ENCODE data around the gene IL13RA1. TPM values are rescaled to one million over a fixed set of nuclear protein-coding genes. Genes with fewer than 3 reads are reported as not detected.

The IL13RA1 gene
- 74.2 TPM for total RNA-seq
- long read RNA-seq, full-length matches to known transcripts = 113 of 160 reads
- long read RNA-seq, partial matches to known transcripts = 9 of 160 reads
- long read RNA-seq, other reads (novel, unspliced or antisense) = 38 of 160 reads

- Histone ChIP-seq H3K27ac (peak within 1 kb of the TSS; percentile 89), H3K36me3 (no peaks in the 10 kb centered on the region), H3K9me3 (no peaks in the 10 kb centered on the region), H3K27me3 (no peaks in the 10 kb centered on the region), H3K4me3 (peak within 1 kb of the TSS; percentile 60), H3K4me1 (peaks cover 21% of the 10 kb centered on the region)
- no peak for TF ChIP-seq CTCF (IDR thresholded peaks at IDR 0.05)
- intact Hi-C loops (cut with DNase I) = no loop called here
- peak; percentile 95 for ATAC-seq
- peak; percentile 91 for DNase-seq
Measured at GRCh38 chrX:118726887-118727685, at the start of gene IL13RA1. Gene IL13RA1, plus strand, starts transcription at chrX:118727606. Its CDS starts 33 bp downstream, at chrX:118727639.

- Histone ChIP-seq H3K9me3 (no peaks in the 10 kb centered on the region), H3K36me3 (peaks cover 9% of the 10 kb centered on the region), H3K4me1 (no peaks in the 10 kb centered on the region), H3K27ac (no peak overlapping the region), H3K4me3 (no peak overlapping the region), H3K27me3 (no peaks in the 10 kb centered on the region)
- intact Hi-C loops (cut with DNase I) = no loop called here
- DNase-seq (no peak), ATAC-seq (no peak)
- no peak for TF ChIP-seq CTCF (IDR thresholded peaks at IDR 0.05)
Measured at GRCh38 chrX:118679290-118679689, 48.1 kb upstream of the IL13RA1 start.

GRCh38 chrX:118682258-118683014 is 45.0 kb upstream of the IL13RA1 start:
- no peaks in the 10 kb centered on the region for H3K27me3 ChIP-seq
- no peak overlapping the region for H3K4me3 ChIP-seq
- no peak for TF ChIP-seq CTCF (IDR thresholded peaks at IDR 0.05)
- no peaks in the 10 kb centered on the region for H3K9me3 ChIP-seq
- no peak overlapping the region for H3K27ac ChIP-seq
- intact Hi-C loops (cut with DNase I) = no loop called here
- H3K36me3 ChIP-seq = no peaks in the 10 kb centered on the region
- ATAC-seq (no peak), DNase-seq (no peak)
- H3K4me1 ChIP-seq = no peaks in the 10 kb centered on the region

- Histone ChIP-seq H3K27me3 (no peaks in the 10 kb centered on the region), H3K36me3 (no peaks in the 10 kb centered on the region), H3K9me3 (no peaks in the 10 kb centered on the region), H3K27ac (no peak overlapping the region), H3K4me3 (no peak overlapping the region), H3K4me1 (no peaks in the 10 kb centered on the region)
- no peak for TF ChIP-seq CTCF (IDR thresholded peaks at IDR 0.05)
- DNase-seq (no peak), ATAC-seq (no peak)
- intact Hi-C loops (cut with DNase I) = no loop called here
Measured at GRCh38 chrX:118685393-118685792, 42.0 kb upstream of the IL13RA1 start.

GRCh38 chrX:118688935-118689334 is 38.5 kb upstream of the IL13RA1 start:
- TF ChIP-seq CTCF (IDR thresholded peaks at IDR 0.05) = no peak
- intact Hi-C loops (cut with DNase I) = no loop called here
- no peaks in the 10 kb centered on the region for H3K27me3 ChIP-seq
- no peak for ATAC-seq
- H3K4me3 ChIP-seq = no peak overlapping the region
- no peaks in the 10 kb centered on the region for H3K36me3 ChIP-seq
- DNase-seq = no peak
- no peaks in the 10 kb centered on the region for H3K9me3 ChIP-seq
- H3K4me1 ChIP-seq = no peaks in the 10 kb centered on the region
- H3K27ac ChIP-seq = no peak overlapping the region
